NCI-H2227 (cell line): ENCODE data around the gene DAB1.

Source experiments
- DNase-seq: peaks from one replicate; lab custom pipeline; 2025; ENCODE audit not compliant: unreplicated experiment; lab: John Stamatoyannopoulos, UW

DAB1 gene

DNA sequence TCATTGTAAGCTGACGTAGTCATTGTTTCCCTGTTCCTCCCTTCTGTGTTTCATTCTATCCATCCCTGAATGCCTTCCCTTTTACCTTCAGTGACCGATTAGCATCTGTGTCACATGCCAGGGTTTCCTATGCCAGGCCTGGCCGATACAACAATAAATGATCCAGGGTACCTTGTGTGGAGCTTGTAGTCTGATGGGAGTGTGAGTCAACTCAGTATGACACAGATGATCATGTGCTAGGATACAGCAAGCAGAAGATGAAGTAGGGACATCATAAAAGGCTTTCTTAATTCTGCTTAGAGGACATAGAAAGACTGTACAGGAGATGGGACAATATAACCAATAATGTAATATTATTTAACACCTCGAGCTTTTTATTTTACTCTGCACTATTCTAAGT lies 294.0 kb downstream of the DAB1 start:
- DNase-seq = no peak

DNA sequence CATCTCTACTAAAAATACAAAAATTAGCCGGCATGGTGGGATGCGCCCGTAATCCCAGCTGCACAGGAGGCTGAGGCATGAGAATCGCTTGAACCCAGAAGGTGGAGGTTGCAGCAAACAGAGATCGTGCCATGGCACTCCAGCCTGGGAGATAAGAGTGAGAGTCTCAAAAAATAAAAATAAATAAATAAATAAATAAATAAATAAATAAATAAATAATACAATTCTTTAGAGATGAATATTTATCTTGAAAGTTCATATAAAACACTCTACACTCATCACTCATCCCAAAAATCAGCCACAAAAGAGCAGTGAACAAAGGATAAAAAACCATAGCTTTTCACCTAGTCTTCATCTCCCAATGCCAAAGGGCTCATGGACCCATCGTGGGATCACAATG lies 295.9 kb downstream of the DAB1 start:
- no peak for DNase-seq

DNA sequence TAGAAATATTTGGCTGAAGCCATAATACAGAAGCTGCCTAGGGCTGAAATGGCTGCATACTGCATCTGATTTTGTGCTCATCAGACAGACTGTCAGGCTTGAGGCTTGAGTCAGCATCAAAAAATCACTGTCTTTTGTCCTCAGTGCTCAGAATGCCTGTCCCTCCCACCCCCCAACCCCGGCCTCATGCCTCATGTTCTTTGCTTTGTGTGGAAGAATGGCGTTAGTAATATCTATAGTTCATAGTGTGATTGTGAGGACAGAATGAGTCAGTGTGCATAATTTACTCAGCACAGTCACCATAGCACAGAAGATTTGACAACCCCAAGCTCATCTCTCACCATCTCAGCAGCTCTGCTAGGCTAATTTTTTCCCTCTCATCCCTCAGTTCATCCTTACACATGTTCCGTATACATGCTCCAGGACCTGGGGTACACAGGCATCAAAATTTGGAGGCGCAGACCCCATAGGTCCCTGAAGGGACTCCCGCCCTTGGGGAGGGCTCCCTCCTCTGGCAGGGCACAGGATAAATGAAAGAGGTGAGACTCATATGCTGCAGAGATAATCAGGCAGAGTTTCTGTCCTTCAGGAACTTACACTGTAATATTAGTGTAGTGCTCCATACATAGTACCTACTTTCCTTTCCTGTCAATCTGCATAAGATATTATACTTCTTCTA lies 299.0 kb downstream of the DAB1 start:
- DNase-seq = no peak

DNA sequence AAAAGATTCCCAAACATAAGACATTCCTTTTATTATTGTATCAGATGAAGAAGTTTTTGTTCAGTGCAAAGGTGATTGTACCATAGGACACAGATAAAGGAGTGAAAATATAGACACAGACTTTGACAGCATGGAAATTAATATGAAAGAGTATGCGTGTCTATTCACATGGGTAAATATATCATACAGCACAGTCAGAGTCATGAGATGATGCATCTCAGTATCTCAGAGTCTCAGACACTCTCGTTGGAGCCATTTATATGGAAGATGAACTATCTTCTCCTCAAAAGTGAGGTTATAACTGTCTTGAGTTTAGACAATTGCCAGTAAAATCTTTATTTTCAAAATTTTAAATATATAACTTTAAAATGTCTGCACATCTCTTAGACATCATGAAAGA lies 299.7 kb downstream of the DAB1 start:
- DNase-seq = no peak

DNA sequence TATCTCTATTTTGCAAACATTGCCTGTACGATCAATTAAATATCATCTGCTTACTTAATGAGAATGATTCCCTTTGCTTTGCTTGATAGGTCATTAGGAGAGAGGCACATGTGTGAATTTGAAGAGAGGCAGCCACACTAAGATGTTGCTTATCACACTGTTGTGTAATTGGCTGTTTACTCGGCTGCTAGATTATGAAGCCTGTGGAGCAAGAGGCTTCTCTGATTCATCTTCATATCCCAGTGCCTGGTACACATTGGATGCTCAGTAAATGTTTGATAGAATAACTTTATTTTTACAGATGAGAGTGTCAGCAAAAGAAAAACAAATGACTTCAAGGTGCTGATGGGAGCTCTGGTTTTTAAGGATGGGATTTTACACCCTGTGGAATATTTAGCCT lies 301.8 kb downstream of the DAB1 start:
- no peak for DNase-seq

DNA sequence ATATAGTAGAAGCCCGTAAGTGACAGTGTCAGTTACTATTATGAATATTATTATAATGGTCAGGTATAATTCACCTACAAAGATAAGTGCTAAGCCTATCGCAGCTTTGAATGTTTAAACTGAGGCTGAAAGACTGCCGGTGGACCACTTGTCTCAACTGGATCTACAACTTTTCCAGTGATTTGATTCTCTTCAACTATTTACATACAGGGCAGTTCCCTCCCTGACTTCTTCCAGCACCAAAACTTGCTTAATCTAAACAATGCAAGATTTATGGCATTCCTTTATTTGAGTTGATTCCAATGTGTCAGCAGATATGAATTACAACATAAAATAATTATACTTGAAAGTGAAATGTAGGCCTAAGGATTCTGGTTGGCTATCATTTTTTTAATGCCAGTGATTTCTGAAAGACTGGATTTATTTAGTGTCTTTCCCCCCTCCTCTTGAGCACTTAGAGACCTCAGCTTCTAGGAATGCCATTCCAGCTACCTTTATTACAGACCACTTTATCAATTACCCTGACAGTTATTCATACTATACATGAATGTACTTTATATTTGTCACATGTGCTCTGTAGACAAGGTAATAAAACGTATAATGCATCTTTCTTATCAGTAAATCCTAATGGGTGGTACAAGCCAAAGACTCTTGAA lies 304.8 kb downstream of the DAB1 start:
- no peak for DNase-seq

DNA sequence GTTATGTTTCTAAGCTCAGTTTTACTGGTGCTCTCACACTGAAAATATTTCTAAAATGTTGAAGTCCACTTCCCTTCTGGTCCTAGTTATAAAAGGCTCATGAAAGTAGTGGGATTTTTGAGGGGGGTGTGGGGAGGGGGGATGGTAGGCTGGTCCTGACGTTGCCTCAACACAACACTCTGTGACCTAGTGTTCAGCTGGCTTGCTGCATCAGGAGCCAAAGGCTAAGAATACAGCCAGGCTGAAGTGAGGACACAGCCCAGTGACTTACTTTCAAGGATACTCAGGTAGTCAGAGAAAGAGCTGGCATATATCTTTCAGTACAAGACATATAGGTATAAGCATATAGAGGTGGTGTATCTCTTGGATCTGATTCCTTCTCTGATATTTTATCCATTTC lies 306.1 kb downstream of the DAB1 start:
- DNase-seq = no peak

DNA sequence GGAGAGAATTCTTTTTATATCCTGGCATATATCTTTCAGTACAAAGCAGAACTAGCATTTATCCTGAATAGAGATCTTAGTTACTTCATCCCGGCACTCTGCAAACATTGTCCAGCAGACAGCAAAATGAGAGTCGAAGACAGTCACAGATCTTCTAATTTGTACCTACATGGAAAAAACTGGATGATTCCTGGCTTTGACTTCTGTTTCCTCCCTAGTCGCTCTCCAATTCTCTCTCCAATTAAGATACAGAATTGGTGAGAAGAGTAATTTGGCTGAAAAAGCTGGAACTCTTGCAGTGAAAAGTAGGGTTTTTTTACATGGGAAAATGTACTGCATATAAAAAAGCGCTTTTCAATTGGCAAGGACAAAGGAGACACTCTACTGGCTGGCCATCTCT lies 307.0 kb downstream of the DAB1 start:
- DNase-seq = peak; percentile 25

DNA sequence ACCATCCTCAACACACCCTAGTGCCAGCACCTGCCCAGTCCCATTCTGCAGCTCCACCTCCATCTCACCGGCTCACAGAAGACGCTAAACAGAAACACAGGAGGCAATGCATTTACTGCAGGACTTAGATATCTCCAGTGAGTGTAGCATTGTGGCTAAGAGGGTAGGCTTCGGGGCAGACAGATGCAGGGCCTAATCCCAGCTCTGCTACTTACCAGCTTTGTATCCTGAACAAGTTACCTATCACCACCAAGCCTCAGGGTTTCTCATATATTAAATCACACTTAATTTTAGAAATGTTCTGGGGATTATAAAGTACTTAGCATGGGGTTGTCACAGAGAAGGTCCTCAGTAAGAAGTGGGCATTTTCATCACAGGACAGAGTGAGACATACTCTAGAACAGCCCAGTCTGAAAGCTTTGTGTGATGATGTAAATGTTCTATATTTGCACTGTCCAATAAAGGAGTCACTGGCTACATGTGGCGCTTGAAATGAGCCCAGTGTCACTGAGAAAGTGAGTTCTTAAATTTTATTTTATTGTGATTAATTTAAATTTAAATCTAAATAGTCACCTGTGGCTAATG lies 308.7 kb downstream of the DAB1 start:
- no peak for DNase-seq

DNA sequence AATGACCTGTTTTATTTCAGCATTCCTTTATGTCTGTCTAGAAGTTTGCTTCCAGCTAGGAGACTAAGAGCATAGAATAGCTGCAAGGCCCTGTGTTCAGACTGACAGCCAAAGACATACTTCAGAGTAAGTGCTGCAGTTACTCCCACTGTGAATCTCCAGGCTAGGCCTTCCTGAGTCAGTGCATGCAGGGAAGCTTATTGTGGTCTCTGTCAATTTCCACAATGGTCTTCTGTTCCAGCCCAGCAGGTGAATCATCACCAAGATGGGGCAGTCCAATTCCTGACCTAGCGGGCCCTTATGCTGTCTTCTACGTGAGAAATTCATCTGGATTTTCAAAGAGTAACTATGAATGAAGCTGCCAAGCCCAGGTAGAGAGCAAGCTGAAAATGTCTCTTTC lies 311.7 kb downstream of the DAB1 start:
- peak; percentile 21 for DNase-seq

DNA sequence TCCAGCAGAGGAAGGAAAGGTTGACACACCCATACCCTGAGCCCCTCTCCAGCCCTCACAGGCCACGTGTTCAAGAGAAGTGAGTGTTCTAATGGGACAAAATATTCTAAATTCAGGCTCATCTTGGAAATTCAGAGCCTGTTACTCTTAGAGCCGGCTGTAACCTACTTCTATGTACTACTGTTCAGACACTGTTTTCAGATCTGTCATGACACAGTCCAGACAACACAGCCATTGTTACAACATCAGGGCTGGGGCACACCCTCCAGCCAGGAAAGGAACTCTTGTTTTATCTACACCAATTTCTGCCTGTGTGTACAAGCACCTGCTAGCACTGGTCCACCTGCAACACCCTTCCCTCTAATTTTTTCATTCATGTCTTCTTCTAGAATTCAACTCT lies 312.7 kb downstream of the DAB1 start:
- no peak for DNase-seq

DNA sequence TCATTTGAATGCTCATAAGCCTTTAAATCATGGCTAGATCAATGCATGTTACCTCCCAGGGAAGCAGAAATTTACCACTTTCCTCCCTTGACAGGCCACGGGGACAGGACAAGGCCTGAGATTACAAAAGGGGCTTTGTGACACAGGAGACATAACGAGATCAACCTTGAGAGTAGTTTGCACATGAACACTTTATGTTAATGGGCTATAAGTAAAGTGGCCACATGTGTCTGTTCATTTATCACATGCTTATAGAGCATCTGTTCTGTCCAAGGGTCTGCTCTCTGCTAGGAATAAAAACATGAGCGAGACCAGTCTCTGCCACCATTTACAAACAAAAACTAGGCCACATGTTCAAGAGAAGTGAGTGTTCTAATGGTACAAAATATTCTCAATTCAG lies 314.0 kb downstream of the DAB1 start:
- no peak for DNase-seq

DNA sequence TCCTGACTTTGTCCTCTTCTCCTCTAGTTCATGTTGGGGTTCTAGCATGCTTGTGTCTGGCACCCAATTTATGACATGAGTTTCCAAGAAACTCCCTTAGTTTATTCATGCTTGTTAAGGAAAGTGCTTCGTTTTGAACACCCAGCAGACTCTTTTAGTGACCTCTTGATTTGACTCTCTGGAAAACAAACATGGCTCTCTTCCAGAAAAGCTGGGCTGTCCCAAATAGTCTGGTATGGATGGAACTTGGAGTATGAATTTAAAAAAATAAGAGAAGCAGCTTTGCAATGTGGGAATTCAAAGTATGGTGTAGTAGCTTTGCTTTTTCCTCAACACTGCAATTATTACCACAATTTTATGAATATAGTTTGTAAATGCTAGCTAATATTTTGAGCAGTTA lies 314.6 kb downstream of the DAB1 start:
- no peak for DNase-seq

DNA sequence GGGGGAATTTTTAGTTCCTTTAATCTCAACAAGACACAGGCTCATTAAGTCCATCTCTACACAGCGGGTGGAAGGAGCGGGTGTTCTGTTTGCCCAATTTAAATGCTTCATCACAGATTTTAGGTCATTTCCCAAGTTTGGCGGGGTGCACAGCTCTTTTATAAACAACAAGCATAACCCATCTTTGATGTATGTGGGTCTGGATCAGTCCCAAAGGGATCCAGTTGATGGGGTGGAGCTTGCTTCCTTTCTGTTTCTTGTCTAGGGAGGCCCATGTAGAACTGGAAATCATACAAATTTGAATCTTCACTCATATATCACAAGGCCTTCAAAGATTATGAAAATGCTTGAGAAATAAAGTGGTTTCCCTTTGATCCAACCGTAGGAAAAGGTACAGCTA lies 317.6 kb downstream of the DAB1 start:
- DNase-seq = no peak

DNA sequence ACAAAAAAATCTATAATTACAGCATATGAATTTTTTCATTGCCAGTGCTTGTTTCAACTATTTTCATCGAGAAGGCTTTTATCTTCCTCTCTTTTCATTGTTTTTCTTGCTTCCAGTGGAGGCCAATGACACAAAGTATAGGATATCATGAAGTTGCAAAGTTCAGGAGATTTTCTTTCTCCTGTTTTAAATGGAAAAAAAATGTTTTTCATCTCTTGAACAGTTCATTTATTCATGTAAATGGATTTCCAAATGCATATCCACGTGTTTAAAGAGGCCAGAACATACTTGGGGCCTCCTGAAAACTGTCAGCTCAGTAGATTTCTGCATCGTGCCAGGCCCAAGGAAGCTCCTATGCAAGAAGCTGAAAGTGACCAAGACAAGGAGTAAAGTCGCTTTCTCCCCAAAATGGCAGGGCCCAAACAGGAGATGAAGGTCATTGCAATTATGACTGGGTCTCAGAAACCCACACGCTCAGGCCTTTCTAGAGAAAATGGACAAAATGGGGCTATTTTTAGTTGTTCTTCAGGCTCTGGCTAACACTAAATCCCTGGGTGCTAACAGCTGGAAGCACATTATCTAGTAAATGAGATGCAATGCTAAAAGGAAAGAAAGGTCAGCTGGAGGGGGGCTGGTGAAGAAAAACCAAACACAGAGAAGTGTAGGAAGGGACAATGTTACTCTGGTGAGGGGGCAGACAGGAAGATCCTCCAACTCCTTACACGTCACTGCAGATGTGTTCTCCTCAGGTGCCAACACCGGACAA lies 321.1 kb downstream of the DAB1 start:
- DNase-seq = no peak

DNA sequence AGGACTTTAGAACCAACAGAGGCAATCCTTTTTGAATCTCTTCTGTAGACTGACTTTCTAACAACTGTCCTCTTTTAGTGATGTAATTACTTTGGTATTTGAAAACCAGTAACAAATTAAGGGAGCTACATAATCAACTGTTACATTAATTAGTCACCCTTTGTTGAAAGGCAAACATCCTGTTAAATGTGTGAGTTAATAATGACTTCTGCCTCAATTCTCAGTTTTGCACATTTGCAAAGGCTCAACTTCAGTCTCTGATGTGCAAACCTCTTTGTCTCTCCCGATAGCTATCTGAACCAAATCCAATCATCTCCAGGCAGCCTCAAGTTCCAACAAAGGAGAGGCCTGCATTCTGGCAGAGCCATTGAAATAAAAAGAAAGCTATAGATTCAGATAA lies 322.7 kb downstream of the DAB1 start:
- no peak for DNase-seq

DNA sequence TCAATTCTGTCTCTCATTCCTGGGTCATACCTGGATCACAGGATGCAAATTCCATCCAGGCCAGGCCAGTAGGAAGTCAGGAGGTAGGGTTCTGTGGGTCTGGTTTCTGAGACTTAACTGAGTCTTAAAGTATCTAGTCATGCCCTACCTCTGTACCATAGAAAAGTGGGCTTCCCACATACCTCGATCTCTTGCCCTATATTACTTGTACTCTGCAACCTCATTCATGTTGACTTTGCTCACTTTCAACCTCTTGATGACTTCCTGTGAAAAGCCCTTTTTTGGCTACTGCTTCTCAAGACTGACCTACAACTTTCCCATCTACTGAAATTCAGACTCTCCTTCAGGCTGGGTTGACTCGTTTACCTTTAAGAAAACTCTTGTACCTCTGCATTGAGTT lies 329.1 kb downstream of the DAB1 start:
- no peak for DNase-seq

DNA sequence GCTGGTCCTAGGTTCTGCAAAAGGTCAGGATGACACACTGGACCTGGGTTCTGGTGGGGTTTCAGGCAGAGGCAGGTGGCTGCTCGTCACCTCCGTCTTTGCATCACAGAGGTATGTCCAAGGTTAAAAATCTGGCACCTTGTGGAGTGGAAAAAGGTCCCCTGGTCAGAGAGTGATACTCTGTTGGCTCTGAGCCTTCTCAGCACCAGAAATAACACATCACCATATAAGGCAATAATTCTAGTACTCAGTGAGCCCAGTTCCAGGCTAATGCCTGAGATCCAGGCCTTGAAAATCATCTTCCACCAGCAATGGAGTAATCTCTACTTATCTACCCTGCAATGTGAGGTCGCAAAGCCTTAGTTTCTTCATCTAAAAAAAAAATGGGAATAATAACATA lies 330.7 kb downstream of the DAB1 start:
- no peak for DNase-seq

DNA sequence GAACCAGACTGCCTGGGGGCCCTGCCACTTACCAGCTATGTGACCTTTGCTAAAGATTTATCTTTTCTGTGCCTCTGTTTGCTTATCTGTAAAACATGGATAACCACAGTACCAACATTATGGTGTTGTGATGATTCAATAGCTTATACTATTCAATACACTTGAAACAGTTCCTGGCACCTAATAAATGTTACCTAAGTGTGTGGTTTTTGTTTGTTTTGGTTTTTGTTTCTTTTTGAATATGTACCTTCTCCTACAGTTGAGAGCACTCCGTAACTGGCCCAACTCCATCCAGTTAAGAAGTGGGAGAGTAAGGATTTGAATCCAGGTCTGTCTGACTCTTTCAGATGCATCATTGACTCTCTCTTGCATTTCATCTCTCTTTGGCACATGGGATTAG lies 332.2 kb downstream of the DAB1 start:
- DNase-seq = no peak

DNA sequence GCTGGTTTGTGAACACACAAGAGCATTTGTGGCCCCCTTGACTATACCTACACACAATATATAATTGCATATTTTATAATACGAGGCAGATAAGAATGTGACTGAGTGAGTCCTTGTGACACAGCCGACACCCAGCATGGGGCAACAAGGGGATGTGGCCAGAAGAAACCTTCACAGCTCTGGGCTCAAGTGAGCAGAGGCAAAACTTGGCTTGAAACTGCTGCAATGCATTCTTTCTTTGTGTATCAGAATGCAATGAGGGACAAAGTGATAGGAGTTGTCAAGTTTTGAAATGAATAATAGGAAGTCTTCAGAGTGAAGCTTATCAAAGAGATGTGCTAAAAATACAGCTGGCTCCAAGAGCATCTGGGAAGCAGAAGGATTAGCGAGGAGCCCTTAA lies 334.0 kb downstream of the DAB1 start:
- no peak for DNase-seq

DNA sequence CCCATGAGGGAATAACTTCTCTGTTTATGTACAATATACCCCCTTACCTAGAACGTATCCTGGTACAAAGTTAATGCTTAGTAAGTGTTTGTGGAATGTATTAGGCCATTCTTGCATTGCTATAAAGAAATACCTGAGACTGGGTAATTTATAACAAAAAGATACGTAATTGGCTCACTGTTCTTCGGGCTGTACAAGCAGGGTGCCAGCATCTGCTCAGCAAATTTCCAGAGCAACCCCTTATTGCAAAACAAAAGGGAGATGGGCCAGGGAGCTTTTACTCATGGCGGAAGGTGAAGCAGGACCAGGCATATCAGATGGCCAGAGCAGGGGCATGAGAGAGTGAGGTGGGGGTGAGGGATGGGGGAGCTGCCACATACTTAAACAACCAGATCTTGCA lies 334.6 kb downstream of the DAB1 start:
- no peak for DNase-seq

DNA sequence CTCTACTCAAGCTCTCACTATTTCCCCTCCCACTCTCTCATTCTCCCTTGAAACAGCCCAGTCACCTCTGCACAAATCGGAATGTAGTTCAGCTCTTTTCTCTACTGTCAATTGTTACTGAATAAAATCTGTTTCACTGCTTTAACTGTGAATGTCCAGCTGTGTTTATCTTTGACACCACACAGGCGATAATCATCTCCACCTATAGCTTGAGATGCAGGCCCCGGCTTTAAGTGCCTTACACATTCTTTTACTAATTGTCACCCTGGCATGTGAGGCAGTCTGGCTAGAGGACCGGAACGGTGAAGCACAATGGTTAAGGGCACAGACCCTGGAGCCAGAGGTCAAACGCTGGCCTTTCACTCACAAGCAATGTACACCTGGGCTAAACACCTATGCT lies 335.2 kb downstream of the DAB1 start:
- DNase-seq = no peak
